Measurements from ENCODE around the gene ADAMTSL5. TPM values are rescaled to one million over a fixed set of nuclear protein-coding genes. Genes with fewer than 3 reads are reported as not detected.

Gene ADAMTSL5
- total RNA-seq, 1 donor from 2014 or later: 0.58 TPM

- no peak for DNase-seq (ENCODE audit: low read depth)
- Histone ChIP-seq H3K36me3 (ENCODE audit: control insufficient read depth, insufficient read depth, low read length) (no peaks in the 10 kb centered on the region), H3K4me3 (ENCODE audit: low read depth, low read length) (no peak overlapping the region), H3K27me3 (ENCODE audit: control insufficient read depth, insufficient read depth, low read length) (peaks cover 51% of the 10 kb centered on the region)
- no peak for TF ChIP-seq CTCF (IDR thresholded peaks at IDR 0.05; ENCODE audit: insufficient read depth, low read length, poor library complexity, severe bottlenecking)
These were observed 13.4 kb upstream of the ADAMTSL5 start for GRCh38 chr19:1526066-1526778.

GRCh38 chr19:1525343-1525742 lies 12.5 kb upstream of the ADAMTSL5 start:
- peaks cover 52% of the 10 kb centered on the region for H3K27me3 ChIP-seq (ENCODE audit: control insufficient read depth, insufficient read depth, low read length)
- DNase-seq (ENCODE audit: low read depth): no peak
- H3K4me3 ChIP-seq (ENCODE audit: low read depth, low read length): no peak overlapping the region
- no peaks in the 10 kb centered on the region for H3K36me3 ChIP-seq (ENCODE audit: control insufficient read depth, insufficient read depth, low read length)
- TF ChIP-seq CTCF (IDR thresholded peaks at IDR 0.05; ENCODE audit: insufficient read depth, low read length, poor library complexity, severe bottlenecking): no peak

- no peak for TF ChIP-seq CTCF (IDR thresholded peaks at IDR 0.05; ENCODE audit: insufficient read depth, low read length, poor library complexity, severe bottlenecking)
- no peak for DNase-seq (ENCODE audit: low read depth)
- peaks cover 53% of the 10 kb centered on the region for H3K27me3 ChIP-seq (ENCODE audit: control insufficient read depth, insufficient read depth, low read length)
- no peaks in the 10 kb centered on the region for H3K36me3 ChIP-seq (ENCODE audit: control insufficient read depth, insufficient read depth, low read length)
- H3K4me3 ChIP-seq (ENCODE audit: low read depth, low read length): no peak overlapping the region
These were observed 12.1 kb upstream of the ADAMTSL5 start for GRCh38 chr19:1524972-1525325.

- Histone ChIP-seq H3K4me3 (ENCODE audit: low read depth, low read length) (no peak overlapping the region), H3K27me3 (ENCODE audit: control insufficient read depth, insufficient read depth, low read length) (peaks cover 52% of the 10 kb centered on the region), H3K36me3 (ENCODE audit: control insufficient read depth, insufficient read depth, low read length) (no peaks in the 10 kb centered on the region)
- DNase-seq (ENCODE audit: low read depth): no peak
- TF ChIP-seq CTCF (IDR thresholded peaks at IDR 0.05; ENCODE audit: insufficient read depth, low read length, poor library complexity, severe bottlenecking): no peak
These were observed 11.6 kb upstream of the ADAMTSL5 start for GRCh38 chr19:1524287-1524971.

- no peak for DNase-seq (ENCODE audit: low read depth)
- no peak within 1 kb of the TSS for H3K4me3 ChIP-seq (ENCODE audit: low read depth, low read length)
These were observed 10.8 kb upstream of the ADAMTSL5 start, which contains the start of gene PLK5 for GRCh38 chr19:1523412-1524286. PLK5 (plus strand) TSS chr19:1524077; CDS start chr19:1526997, 2,920 bp downstream.

More at GRCh38 chr19:1523412-1524286, 10.8 kb upstream of the ADAMTSL5 start, which contains the start of gene PLK5:
- Histone ChIP-seq H3K36me3 (ENCODE audit: control insufficient read depth, insufficient read depth, low read length) (no peaks in the 10 kb centered on the region), H3K27me3 (ENCODE audit: control insufficient read depth, insufficient read depth, low read length) (peaks cover 52% of the 10 kb centered on the region)
- no peak for TF ChIP-seq CTCF (IDR thresholded peaks at IDR 0.05; ENCODE audit: insufficient read depth, low read length, poor library complexity, severe bottlenecking)

Measured in kidney epithelial cell (primary cell).